ENCODE results near the gene IL12RB1.

DNA sequence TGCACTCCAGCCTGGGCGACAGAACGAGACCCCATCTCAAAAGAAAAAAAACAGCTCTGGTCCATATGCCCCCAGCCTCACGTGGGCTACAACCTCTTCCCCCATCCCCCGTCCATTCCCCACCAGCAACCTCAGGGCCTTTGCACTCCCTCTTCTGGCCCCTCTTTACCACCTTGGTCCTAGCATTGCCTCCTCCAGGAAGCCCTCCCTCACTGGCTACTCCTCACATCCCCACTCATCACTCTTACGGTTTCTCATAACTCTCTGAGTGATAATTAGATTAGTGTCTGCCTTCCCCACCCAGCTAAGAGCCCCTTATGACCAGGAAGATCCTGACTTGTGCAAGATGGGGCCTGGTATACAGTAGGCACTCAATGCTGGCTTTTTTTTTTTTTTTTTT, 30.8 kb downstream of the IL12RB1 start:
- TF ChIP-seq, protein P1, sequence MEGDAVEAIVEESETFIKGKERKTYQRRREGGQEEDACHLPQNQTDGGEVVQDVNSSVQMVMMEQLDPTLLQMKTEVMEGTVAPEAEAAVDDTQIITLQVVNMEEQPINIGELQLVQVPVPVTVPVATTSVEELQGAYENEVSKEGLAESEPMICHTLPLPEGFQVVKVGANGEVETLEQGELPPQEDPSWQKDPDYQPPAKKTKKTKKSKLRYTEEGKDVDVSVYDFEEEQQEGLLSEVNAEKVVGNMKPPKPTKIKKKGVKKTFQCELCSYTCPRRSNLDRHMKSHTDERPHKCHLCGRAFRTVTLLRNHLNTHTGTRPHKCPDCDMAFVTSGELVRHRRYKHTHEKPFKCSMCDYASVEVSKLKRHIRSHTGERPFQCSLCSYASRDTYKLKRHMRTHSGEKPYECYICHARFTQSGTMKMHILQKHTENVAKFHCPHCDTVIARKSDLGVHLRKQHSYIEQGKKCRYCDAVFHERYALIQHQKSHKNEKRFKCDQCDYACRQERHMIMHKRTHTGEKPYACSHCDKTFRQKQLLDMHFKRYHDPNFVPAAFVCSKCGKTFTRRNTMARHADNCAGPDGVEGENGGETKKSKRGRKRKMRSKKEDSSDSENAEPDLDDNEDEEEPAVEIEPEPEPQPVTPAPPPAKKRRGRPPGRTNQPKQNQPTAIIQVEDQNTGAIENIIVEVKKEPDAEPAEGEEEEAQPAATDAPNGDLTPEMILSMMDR (IDR thresholded peaks at IDR 0.05; ENCODE audit: low read depth, low read length) = no peak
- no peak for TF ChIP-seq MYC (IDR thresholded peaks at IDR 0.05; ENCODE audit: low read depth, low read length)

Measured in NB4 (cell line).